NCI-H2227 (cell line): ENCODE data around the gene VN1R4.
"Not testable (repeated sequence)": the region's sequence is repeated elsewhere in the genome, so short reads cannot be mapped to it uniquely, and the experiment has no call there.

ENCODE experiments used
- DNase-seq: peaks from one replicate; lab custom pipeline; 2025; ENCODE audit not compliant: unreplicated experiment; lab: John Stamatoyannopoulos, UW

Gene VN1R4, protein sequence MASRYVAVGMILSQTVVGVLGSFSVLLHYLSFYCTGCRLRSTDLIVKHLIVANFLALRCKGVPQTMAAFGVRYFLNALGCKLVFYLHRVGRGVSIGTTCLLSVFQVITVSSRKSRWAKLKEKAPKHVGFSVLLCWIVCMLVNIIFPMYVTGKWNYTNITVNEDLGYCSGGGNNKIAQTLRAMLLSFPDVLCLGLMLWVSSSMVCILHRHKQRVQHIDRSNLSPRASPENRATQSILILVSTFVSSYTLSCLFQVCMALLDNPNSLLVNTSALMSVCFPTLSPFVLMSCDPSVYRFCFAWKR

DNA sequence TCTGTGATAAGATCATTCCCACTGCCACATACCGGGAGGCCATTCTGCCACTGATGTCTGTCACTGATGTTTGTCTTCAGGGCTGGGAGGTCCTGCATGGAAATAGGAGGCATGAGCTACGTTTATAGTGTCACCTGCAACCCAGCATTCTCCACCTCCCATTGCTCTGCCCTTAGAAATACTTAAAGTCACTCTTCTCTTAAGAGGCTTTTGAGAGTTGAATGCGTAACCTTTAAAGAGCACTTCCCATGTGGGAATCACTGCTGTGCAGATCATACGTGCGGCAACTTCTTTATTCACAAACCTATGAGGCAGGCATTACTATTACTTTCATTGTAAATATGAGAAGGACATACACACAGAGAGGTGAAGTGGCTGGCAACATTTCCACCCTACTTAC lies at the start of gene VN1R4:
Gene VN1R4 (minus strand): TSS at position 101 of the 400 bp plus-strand sequence. CDS start 58 bp downstream, at position 43.
- not testable (repeated sequence) for DNase-seq

DNA sequence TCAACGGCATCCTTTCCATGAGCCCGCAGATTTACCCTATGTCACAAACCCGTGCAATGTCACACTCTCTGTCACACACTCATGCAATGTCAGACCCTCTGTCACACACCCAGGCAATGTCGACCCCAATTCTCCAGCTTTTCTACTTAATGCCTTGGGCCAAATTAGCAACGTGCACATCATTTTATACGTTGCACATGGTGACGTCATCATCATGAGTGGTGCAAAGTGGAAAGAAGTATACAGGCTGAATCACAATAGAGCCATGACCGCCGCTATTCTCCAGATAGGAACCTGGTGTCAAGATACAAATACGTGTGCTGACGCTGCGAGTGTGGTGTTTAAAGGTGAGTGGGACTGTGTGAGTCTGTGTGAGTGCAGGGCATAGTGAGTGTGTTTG lies 44.4 kb upstream of the VN1R4 start:
- no peak for DNase-seq

DNA sequence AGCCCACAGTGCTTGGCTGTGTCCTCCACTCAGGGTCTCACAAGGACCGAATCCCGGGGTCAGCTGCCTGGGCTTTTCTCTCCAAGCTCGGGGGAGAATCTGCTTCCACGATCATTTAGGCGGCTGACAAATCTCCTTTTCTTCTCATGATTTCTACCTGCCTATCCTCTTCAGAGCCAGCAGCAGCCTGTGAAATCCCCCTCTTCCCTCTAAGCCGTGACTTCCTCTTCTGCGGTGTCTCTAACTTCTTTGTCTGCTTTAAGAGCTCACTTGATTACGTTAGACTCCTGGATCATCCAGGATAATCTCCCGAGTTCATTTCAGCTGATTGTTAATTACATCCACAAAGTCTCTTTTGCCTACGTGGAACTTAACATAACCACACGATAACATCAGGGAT lies 43.5 kb upstream of the VN1R4 start:
- DNase-seq: no peak

DNA sequence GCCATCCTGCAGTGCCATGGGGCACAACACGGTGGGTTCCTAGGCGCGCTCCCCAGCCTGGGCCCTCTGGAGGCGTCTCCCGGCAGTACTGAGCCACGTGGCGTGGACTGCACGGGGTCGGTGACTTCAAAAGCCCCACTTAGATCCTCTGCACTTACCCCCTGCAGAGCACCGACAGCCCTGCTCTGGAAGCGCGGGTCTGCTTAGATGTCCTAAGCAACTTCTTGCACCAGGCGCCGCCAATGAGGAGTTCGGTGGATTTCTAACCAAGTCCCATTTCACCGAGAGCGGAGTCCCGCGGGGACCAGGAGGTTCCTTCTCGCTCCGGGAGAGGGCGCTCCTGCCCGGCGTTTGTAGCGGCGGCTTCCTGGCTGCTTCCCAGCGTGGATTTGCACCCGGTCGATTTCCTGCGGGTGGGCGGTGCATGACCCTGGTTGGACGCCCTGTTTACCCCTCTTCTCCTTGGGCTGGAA lies 40.9 kb upstream of the VN1R4 start:
- peak; percentile 58 for DNase-seq

DNA sequence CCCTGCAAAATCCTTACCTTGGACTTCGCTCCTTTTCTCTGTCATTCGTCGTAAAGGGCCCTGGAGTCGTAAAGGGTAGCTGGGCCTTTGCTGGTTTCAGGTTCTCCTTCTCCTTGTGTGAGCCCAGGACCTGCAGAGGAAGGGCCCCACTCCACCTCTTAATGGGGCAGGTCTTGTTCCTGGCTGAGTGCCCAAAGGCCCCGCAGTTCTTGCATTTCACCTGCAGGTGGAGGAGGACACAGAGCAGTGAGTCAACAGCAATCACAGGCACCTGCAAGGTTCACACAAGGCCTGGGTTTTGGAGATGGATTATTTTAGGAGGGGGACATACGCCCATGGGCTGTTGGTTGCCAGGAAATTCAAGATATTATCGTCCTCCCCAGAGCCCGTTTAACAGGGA lies 33.8 kb upstream of the VN1R4 start:
- DNase-seq: not testable (repeated sequence)

DNA sequence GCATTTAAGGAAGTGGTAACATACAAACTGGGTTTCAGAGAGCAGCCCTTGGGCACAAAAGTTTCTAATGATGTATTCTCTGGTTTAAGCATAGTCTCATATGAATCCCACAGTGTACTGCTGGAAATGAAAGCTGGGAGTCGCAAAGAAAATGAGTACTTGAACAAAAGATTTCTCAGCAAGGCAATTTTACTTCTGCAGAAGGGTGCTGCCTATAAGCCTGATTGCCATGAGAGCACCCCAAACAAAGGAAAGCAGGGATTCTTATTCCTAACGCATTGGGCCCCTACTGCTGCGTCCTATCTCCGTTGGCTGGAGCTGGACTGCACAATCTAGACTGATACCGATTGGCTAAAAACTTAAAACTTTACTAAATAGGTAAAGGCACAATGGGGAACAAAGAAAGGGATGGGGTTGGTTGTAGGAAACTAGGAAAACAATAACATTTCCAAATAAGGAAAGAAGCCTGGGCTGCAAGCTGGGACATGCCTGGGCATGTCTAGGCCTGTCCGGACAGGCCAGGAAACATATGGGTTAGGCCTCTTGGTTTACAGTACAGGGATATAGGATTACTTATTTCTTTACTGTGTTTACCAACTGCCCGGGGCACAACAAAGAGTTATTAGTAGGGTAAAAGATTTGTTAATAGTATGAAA lies 27.4 kb upstream of the VN1R4 start:
- no peak for DNase-seq

DNA sequence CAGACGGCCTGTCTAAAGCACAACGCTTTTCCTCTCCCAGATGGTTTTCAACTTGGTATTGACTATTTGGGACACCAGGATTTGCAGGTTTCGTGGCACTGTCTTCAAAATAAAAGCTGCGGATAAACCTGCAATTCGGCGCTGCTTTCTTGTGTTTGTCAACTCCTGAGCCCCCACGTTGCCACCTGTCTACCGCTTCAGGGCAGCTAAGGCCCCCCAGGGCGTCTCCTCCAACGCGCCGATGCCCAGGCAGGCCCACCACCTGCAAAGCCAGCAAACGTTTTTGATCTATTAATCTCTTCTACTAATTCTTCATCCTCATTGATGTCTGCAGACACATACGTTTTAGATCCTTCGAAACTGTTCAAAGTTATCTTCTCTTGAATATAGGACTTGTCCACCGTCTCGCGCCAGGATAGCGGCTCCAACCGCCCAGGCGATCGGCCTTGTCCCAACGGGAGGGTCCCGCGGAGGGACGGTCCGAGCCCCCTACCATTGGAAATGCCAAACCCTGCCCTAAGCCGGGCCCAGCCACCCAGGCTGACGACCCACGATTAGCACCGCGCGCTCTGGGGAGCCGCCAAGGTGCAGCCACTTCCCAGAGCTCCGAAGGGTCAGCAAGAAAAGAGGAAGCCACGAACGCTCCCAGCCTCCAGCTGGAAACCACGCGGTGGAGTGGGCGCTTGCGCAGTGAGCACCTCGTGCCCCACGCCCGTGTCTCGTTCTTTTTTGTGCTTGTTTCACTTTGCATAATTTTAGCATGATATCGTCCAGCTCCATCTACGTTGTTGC lies 23.4 kb upstream of the VN1R4 start:
- no peak for DNase-seq

DNA sequence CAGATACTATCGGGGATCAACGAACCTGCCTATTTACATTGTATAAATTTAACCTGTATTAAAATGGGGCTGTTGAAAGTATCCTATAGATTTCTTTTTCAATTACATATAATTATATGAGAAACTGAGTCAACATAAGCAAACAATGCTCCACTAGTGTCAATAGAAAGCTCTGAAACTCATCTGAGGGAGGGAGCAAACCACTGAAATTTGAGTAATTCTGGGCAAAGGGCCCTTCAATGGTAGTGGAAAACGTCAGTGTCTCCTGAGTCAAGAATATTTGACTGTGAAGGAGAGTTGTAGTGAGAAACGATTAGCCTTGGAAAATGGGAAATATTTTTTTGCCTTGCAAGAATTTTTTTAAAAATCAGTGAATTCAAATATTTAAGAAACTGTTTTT lies 17.6 kb upstream of the VN1R4 start:
- no peak for DNase-seq

DNA sequence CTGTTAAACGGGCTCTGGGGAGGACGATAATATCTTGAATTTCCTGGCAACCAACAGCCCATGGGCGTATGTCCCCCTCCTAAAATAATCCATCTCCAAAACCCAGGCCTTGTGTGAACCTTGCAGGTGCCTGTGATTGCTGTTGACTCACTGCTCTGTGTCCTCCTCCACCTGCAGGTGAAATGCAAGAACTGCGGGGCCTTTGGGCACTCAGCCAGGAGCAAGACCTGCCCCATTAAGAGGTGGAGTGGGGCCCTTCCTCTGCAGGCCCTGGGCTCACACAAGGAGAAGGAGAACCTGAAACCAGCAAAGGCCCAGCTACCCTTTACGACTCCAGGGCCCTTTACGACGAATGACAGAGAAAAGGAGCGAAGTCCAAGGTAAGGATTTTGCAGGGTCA lies 14.4 kb upstream of the VN1R4 start:
- DNase-seq: not testable (repeated sequence)

DNA sequence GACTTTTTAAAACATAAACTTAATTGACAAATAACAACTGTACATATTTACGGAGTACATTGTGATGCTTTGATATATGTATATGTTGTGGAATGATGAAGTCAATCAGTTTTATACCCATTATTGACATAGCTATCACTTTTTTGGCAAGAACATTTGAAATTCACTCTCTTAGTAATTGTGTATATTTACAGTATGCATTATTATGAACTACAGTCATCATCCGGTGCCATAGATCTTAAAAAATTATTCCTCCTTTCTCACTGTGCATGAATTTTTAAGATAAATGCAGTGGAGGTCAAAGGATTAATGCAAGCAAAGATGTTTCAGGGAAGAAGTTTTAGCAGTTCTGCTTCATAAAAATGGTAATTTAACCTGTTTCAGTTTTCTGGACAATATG lies 8.0 kb upstream of the VN1R4 start:
- DNase-seq: no peak

DNA sequence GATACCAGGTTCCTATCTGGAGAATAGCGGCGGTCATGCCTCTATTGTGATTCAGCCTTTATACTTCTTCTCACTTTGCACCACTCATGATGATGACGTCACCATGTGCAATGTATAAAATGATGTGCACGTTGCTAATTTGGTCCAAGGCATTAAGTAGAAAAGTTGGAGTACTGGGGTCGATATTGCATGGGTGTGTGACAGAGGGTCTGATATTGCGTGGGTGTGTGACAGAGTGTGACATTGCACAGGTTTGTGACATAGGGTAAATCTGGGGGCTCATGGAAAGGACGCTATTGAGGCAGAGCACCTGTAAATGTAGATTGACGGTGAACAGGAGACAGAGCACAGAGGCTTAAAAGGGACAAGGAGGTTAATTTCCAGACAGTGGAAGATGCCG lies 4.5 kb upstream of the VN1R4 start:
- DNase-seq: no peak

DNA sequence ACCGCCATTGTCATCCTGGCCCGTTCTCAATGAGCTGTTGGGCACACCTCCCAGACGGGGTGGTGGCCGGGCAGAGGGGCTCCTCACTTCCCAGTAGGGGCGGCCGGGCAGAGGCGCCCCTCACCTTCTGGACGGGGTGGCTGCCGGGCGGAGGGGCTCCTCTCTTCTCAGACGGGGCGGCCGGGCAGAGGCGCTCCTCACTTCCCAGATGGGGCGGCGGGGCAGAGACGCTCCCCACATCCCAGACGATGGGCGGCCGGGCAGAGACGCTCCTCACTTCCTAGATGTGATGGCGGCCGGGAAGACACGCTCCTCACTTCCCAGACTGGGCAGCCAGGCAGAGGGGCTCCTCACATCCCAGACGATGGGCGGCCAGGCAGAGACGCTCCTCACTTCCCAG lies 2.3 kb upstream of the VN1R4 start:
- DNase-seq: not testable (repeated sequence)

DNA sequence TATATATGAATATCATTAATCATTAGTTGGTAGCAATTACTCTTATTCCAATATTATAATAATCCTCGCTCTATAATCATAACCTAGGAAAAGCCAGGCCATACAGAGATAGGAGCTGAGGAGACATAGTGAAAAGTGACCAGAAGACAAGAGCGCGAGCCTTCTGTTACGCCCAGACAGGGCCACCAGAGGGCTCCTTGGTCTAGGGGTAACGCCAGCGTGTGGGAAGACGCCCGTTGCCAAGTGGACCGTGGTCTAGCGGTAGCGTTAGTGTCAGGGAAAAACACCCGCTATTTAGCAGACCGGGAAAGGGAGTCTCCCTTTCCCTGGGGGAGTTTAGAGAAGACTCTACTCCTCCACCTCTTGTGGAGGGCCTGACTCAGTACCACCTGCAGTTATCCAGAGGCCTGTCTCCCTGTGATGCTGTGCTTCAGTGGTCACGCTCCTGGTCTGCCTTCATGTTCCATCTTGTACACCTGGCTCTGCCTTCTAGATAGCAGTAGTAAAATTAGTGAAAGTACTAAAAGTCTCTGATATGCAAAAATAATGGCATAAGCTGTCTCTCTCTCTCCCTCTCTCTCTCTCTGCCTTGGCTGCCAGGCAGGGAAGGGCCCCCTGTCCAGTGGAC lies 9.7 kb downstream of the VN1R4 start, which contains the start of gene VN1R2:
Gene VN1R2 (plus strand): TSS at position 578 of the 628 bp plus-strand sequence. CDS start 84 bp downstream, outside the sequence.
- DNase-seq: peak; percentile 23

DNA sequence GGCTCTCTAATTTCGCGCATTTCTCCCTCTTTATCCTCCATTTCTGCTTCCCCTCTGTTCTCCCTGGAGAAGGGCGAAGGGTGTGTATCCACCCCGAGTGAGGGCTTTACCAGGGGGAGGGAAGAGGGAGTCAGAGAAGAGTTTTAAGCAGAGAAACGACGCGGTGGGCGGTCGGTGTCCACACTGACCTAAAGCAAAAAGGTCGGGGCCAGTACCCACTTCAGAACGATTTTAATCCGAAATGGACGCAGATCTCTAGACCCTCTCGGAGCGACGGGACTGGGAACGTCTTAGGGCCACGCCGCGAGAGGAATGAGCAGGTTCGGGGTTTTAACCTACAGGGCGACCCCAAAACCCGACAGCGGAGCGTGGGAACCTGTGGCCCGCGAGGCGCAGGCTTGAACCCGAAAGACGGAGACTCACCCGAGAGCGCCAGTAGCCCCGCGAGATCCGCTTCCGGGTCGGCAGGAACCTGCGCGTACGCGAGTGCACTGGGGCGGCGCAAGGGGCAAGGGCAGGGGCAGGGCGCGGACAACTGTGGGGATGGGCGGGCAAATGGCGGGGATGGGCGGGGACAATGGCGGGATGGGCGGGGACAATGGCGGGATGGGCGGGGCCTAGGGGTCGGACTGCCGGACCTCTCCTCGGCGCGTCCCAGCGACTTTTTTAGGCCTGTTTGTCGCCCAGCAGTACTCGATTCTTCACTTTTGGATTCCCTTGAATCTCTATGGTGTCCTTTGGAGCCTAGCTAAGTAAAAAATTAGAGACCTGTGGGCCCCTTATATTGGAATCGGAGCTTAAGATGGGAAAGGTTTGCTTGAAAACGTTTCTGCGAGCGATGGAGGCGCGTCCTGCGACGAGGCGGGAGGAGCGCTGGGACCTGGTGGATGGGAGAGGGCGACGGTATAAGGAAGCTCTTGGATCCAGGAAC lies 12.8 kb downstream of the VN1R4 start, which contains the start of gene ZNF677:
Gene ZNF677 (minus strand): TSS at position 463 of the 931 bp plus-strand sequence. CDS start 3,323 bp downstream, outside the sequence.
- DNase-seq: peak; percentile 95

DNA sequence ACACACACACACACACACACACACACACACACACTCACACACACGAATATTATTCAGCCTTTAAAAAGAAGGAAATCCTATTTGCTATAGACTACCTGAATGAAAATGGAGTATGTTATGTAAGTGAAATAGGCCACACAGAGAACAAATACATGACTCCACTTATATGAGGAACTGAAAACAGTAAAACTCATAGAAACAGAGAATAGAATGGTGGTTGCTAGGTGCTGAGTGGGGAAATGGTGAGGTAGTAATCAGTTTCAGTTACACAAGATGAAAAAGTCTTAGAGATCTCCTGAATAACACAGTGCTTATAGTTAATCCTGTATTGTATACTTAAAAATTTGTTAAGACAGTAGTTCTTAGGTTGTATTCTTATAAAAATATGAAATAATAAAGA lies 21.0 kb downstream of the VN1R4 start:
- no peak for DNase-seq

DNA sequence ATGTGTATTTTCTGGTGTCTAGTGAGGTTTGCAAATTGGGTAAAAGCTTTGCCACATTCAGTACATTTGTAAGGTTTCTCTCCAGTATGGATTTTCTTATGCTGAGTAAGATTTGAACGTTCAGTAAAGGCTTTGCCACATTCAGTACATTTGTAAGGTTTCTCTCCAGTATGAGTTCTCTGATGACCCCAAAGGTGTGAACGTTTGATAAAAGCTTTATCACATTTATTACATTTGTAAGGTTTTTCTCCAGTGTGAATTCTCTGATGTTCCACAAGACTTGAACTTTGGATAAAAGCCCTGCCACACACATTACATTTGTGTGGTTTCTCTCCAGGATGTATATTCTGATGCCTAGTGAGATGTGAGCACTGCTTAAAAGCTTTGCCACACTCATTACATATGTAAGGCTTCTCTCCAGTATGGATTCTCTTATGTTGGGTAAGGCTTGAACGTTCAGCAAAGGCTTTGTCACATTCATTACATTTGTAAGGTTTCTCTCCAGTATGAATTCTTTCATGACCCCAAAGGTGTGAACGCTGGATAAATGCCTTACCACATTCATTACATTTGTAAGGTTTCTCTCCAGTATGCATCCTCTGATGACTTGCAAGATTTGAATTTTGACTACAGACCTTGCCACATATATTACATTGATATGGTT lies 30.3 kb downstream of the VN1R4 start:
- DNase-seq: no peak

DNA sequence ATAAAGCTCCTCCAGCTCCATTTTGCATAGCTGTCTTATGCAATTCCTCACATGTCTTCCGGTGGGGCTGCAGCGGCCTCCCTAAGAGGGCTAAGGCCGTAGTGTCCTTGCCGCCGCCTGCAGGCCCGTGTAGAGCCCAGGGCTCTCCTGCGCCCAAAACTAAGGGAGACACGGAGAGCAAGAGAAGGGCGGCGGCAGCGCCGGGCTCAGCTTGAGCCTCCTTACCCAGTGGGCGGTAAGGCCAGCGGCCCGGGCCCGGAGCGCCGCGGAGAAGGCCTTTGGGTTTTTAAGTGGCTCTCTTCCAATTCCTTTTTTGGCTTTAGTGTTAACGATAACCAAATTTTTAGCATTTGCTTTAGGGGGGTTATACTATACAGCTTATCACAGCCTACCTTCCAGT lies 42.9 kb downstream of the VN1R4 start:
- no peak for DNase-seq

DNA sequence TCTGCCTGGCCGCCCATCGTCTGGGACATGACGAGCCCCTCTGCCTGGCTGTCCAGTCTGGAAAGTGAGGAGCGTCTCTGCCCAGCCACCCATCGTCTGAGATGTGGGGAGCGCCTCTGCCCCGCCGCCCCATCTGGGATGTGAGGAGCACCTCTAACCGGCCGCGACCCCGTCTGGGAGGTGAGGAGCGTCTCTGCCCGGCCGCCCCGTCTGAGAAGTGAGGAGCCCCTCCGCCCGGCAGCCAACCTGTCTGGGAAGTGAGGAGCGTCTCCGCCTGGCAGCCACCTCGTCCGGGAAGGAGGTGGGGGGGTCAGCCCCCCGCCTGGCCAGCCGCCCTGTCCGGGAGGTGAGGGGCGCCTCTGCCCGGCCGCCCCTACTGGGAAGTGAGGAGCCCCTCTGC lies 44.8 kb downstream of the VN1R4 start:
- DNase-seq: not testable (repeated sequence)
